ENCODE data around the gene TENM3.

- TF ChIP-seq, protein P1, sequence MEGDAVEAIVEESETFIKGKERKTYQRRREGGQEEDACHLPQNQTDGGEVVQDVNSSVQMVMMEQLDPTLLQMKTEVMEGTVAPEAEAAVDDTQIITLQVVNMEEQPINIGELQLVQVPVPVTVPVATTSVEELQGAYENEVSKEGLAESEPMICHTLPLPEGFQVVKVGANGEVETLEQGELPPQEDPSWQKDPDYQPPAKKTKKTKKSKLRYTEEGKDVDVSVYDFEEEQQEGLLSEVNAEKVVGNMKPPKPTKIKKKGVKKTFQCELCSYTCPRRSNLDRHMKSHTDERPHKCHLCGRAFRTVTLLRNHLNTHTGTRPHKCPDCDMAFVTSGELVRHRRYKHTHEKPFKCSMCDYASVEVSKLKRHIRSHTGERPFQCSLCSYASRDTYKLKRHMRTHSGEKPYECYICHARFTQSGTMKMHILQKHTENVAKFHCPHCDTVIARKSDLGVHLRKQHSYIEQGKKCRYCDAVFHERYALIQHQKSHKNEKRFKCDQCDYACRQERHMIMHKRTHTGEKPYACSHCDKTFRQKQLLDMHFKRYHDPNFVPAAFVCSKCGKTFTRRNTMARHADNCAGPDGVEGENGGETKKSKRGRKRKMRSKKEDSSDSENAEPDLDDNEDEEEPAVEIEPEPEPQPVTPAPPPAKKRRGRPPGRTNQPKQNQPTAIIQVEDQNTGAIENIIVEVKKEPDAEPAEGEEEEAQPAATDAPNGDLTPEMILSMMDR (IDR thresholded peaks at IDR 0.05): no peak
- TF ChIP-seq POLR2A (IDR thresholded peaks at IDR 0.05): no peak
These were observed 457.4 kb downstream of the TENM3 start for GRCh38 chr4:182700362-182701160.

Data from adrenal gland (tissue), 5 donors.